ENCODE measurements around the gene PREB.

PREB gene

DNA sequence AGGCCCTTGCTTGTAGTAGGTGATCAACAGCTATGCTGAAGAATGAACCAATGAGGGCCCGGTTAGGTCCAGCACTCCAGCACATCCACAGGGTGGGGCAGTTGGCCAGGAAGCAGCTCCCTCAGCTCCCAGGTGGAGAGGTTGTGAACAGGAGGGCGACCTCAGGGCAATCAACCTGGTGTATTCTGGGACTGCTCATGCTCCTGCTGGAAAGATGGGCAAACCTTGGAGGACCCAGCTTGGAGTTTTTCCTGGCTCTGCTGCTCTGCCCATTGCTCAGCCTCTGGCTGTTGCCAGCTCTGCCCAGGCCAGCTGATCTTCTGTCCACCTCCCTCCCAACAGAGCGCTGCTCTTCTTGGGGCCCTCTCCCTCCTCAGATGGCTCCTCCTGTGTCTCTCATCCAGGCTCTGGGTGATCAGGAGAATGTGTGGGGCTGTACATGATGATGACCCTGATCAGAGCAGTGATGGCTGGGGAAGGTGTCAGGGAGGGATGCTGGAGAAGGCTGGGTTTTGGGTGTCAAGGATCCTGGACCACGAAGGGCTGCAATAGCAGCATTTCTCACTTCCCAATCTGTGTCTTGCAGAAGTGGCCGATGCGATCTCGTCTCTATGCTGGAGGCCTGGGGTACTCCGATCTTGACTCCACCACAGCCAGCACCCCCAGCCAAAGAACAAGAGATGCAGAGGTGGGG, 17.8 kb upstream of the PREB start:
- DNase-seq: no peak

DNA sequence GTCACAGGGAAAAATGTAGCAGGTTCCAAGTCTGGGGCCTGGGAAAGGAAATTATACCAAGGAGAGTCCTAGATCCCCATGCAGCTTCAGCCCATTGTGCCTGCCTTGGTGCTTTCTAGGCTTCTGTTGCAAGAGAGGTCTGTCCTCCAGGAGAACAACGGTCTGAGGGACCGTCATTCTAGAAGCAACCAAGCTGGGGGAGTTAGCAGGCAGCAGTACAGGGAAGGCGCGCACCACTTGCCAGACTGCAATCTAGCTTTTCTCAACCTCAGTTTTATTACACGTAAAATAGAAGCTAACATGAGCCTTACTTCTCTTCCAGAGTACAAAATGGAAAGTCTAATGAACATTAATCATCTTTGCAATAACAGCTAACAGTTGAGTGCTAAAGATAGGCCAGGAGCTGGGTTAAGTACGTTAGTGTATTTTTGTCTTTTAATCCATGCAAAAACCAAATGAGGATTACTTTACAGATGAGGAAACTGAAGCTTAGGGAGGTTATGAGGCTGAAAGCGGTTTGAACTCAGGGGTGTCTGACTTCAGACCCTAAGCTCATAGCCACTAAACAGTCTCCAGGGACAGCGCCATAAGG, 16.3 kb upstream of the PREB start:
- no peak for DNase-seq

DNA sequence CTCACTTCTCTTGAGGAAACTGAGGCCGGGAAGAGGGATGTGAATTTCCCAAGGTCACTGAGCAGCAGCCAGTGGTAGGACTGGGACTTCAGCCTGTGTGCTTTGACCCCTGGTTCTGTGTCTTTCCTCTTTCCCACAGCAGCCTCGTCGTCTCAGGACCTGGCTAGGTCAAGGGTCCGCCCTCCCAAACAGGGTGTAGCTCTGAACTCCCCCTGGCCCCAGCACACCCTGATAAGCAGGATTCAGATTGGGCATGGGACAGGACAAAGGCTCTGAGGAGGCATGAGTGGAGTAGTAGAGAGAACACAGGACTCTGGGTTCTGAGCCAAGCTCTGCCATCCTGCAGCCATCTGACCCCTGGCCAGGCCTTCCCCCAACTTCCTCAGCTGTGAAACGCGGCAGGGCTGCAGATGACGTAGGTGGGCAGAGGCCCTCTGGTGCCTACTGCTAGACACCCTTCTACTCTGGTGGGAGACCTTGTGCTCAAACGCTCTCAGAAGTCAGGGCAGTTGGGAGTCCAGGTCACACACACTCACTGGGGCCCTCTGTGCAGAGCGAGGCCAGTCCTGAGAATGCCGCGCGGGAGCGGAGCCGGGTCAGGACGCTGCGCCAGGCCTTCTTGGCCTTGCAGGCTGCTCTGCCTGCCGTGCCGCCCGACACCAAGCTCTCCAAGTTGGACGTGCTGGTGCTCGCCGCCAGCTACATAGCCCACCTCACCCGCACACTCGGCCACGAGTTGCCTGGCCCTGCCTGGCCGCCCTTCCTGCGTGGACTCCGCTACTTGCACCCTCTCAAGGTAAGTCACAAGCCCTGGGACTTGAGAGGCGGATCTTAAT, 15.4 kb upstream of the PREB start:
- no peak for DNase-seq

DNA sequence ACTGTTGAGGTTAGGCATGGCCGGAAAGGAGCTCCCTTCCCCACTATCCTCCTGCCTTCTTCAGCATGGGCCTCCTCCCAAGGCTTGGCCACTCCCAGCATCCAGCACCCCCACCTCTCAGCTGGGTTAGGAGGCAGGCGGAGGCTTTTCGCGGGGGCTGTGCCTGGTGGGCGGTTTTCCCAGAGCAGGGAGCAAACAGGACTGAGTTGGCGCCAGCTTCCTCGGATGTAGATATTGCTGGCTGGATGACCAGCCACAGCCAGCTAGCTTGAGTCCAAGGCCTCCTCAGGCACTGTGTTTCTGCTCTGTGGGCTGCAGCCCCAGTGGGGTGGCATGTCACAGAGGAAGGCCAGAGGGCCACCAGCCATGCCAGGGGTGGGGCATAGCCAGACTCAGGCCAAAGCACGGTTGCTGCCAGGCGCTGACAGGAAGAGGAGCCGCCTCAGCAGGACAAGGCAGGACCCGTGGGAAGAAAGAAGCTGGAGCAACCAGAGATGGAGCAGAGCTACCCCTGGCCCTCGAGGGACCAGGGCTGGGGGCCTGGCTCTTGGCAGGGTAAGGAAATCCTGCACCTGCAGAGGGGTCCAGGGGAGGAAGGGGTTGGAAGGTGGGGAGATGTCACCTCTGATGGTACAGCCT, 14.5 kb upstream of the PREB start, which contains the start of gene TCF23:
Gene TCF23 (plus strand): TSS at position 204 of the 639 bp plus-strand sequence. CDS start 130 bp downstream, at position 334.
- DNase-seq: no peak

DNA sequence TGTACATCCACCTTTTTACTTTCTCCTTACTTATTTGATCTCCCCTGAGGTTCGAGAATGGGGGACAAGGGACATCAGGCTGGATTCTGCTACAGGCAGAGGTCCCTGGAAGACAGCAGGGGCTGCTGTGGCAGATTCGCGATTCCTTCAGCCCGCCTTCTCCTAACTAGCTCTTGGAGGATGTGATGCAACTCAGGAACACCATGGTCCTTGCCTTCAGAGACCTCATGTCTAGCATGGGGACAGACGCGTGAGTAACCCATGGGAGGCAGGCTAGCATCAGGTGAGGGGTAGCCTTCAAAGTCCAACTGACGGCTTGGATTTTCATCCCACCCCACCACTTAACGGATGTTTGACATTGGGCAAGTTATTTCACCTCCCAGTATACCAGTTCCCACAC, 13.5 kb upstream of the PREB start:
- no peak for DNase-seq

DNA sequence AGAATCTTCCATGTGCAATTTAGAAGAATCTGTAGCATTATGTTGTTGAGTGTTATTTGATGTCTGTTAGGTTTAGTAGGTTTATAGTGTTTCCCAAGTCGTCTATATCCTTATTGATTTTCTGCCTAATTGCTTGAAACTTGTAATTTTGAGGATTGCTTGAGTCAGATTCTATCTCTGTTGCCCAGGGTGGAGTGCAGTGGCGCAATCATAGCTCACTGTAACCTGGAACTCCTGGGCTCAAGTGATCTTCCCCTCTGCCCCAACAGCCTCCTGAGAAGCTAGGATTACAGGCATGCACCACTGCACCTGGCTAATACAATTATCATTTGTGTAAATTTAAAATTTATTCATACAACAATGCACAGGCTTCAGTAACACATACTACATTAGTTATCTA, 11.2 kb upstream of the PREB start:
- no peak for DNase-seq

DNA sequence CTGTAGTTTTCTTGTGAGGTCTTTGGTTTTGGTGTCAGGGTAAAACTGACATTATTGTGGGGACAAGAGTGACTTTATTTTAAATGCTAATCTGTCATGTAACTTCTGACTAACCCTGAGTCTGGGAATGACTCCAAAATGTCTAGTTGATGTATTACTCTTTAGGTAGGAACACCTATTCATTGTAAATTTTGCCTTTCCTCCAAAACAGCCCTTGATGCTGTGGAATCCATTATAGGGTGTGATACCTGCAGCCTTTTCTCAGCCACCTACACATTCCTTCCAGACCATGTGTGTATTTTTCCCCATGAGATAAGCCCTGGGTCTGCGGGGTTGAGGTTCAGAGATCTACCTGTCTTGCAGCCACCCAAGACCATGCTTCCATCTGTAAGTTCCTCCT, 8.8 kb upstream of the PREB start:
- DNase-seq: no peak

DNA sequence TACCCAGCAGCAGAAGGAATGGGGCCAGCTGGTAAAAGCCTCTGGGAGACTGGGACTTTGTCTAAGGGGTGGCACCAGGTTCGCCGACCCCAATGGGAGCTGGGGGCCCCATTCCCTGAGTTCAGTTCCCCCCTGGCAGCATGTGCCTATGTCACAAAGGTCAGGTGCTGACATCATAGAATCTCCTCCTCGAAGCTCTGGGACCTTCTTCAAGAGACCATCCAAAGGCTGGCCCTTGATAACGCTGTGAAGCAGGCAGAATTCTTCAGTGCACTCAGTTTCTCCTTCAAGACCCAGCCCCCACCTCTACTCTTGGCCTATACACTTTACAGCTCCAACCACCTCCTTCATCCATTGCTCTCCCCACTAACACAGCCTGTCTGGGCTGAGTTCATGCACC, 4.9 kb upstream of the PREB start, which contains the start of gene PRR30:
Gene PRR30 (minus strand): TSS at position 101 of the 400 bp plus-strand sequence. CDS start 1,081 bp downstream, outside the sequence.
- DNase-seq: no peak

DNA sequence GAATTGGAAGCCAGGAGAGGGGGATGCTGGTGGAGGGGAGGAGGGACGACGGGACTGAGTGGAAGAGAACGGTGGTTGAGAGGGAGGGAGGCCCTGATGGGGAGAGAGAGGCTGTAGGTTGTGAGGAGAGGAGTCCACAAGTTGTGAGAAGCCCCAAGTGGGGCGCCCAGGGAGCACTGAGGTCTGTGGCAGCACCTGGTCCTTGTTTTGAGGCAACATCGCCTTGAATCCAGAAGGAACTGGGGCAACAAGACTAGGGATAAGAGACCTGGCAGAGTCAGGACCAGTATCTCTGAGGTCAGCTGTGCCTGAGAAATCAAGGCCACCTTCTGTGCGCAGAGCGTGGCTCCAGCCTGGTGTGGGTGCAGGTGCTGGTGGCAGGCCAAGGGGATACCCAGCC, 3.7 kb upstream of the PREB start:
- no peak for DNase-seq

DNA sequence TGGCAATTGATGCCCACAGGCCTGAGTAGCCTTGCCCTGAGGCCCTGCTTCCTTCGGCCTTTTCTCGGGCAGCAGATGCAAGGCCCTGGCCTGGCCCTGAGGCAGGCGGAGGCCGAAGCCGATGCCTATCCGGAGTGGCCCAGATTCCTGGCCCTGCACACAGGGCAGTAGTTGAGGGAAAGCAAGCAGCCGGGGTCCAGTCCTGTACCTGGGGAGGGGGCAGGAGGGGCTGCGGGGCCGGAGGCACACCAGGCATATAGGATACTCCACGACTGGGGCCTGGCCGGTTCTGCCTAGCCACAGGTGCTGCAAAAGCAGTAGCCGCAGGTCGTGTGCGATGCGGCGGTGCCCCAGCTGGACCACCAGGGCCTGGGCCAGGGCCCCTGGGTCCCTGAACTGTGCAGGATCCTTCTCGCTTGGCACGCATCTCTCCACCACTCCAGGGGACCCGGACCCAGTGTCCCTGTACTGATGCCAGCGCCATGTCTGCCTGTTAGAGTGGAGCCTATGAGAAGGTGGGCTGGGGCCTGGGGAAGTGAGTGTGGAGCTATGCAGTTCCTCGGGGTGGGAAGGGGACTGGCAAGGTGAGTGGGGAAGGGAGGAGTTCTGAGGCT, 3.0 kb upstream of the PREB start:
- DNase-seq: no peak

DNA sequence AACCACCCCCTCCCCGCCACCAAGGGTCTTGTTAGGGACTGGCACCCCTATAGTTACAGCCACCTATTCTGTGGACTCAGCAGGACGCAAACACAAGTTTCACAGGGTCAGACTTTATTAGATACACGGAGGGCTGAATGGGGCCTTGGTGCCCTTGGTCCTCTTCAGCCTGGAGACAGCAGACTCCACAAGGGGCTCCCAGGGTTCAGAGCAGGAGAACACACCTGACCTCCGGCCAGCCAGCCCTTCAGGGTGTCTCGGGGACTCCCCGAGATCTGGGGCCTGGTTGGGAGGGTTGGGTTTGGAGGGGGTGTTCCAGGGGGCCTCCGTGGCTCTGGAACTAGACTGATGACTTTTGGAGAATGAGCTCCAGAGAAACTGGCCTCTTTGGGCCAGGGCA, 2.3 kb upstream of the PREB start:
- DNase-seq: no peak

DNA sequence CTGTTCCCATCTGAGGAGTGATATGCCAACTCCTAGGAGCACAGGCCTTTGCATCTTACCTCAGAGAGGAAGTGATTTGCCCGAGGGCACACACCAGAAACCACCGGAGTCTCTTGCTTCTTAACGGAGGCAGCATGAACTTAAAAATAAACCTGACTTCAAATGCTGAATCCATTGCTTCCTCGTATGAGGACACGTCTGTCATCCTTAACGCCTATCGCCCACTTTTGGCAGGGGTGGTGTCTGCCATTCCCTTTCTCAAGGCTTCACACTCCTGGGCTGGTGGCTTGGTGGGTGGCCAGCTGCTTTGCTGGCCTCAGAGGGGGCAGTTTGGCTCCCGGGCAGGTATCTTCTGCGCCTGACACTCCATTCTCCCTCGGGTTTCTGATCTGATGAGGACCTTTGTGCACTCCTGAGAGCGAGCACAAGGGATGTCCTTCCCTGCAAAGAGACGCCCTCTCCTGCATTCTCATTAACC, 1.1 kb upstream of the PREB start:
- DNase-seq: no peak

DNA sequence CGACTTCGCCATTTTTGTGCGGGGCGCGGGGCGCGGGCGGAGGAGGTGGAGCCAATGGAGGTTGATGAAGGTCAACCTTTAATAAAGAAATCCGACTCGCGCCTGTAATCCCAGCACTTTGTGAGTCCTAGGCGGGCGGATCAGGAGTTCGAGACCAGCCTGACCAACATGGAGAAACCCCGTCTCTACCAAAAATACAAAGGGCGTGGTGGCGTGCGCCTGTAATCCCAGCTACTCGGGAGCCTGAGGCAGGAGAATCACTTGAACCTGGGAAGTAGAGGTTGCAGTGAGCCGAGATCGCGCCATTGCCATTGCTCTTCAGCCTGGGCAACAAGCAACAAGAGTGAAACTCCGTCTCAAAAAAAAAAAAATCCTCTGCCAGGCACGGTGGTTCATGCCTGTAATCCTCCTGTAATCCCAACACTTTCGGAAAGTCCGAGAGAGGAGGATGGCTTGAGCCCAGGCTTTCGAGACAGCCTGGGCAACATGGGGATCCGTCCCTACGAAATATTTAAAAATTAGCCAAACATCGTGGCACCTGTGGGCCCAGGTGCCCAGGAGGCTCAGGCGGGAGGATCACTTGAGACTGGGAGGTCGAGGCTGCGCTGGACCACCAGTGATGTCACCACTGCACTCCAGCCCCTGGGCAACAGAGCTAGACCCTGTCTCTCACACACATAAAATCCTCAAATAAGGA, 493 bp upstream of the PREB start:
- DNase-seq: no peak

DNA sequence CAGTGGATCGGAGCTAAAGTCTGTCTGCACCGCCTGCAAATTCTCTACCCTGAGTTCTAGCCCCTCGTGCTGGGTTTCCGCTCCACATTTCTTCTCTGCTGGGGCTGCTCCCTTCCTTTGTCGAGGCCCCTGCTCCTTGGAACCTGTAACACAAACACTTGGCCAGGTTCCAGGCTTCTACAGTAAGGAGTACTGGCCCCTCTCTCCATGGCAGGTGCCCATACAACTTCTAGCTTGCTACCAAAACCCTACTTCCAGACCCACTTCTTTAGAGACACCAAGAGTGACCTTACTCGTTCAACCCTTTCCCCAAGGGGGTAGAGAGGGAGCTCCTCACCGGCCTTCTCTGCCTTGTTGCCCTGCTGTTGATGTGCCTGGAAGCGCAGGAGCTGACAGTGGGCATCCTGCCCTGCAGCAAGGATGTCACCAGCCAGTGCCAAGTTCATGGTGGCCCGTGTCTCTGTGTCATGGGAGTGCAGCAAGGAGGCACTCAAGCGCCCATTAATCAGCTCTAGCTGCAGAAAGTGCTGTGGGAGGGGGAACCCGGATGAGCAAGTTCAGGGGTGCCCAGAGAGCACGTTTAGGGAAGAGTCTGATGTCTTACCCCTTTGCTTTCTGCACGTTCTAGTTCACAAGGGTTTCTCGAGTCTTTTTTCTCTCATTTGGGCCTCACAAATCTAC, 1.1 kb downstream of the PREB start:
- DNase-seq: peak; percentile 65

DNA sequence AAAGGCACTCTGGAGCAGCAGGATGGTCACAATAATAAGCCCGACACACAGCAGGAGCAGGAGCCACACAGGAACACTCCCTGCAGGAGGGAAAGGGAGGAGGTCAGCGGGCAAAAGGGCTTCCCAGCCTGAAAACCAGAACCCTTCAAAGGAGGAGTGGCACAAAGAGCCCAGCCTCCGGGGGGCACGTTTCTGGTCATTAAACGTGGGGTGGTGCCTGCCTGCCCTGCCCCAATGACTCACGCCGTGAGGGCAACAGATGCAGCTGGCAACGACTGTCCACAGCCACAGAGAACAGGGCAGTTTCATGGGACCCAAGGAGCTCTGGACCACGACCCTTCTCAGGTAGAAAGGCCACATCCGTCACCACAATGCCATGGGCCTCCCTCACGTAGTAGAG, 3.0 kb downstream of the PREB start:
- DNase-seq: no peak

DNA sequence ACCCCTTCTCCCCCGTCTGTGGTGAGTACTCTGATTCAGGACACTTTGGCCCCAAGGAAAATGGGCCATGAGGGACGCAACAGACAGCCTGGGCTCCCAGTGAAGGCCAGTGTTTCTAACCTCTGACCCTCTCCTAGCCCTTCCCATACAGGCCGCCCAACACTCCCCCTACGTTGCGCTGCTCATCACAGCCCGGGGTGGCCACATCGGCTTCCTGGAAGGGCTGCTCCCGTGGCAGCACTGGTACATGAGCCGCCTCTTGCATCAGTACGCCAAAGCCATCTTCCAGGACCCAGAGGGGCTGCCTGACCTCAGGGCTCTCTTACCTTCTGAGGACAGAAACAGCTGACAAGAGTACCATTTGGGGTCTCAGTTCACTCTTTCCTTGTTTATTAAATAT, 4.0 kb downstream of the PREB start:
- DNase-seq: no peak

DNA sequence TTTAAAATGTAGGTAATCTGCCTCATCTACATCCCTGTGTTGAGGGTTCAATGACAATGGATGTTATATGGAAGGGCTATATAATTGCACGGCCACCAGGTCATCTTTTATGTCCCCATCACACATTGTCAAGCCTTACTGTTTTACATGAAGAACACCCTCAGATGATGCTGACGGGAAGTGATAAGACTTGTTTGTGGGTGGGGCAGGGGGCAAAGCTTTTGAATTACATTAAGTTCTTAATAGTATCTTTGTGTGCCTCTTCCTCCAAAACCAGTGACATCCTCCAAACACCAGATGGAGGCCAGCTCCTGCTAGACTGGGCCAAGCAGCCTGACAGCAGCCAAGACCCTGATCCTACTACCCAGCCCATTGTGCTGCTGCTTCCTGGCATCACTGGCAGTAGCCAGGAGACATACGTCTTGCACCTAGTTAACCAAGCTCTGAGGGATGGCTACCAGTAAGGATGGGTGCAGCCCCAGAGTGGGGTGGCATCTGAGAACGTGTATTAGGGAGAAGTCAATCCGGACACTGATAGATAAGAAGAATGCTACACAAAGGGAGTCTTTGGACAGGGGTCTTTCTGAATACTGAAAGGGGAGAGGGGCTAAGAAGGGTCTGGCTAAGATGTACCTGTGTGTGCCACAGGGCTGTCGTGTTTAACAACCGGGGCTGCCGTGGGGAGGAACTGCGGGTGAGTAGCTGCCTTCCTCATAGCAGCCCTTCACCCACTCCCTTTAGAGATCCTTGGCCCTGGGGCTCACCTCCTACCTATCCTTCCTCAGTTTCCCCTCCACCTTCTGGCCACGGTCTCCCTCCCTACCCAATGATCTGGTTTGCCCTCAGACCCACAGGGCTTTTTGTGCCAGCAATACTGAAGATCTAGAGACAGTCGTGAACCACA, 5.5 kb downstream of the PREB start:
- no peak for DNase-seq

DNA sequence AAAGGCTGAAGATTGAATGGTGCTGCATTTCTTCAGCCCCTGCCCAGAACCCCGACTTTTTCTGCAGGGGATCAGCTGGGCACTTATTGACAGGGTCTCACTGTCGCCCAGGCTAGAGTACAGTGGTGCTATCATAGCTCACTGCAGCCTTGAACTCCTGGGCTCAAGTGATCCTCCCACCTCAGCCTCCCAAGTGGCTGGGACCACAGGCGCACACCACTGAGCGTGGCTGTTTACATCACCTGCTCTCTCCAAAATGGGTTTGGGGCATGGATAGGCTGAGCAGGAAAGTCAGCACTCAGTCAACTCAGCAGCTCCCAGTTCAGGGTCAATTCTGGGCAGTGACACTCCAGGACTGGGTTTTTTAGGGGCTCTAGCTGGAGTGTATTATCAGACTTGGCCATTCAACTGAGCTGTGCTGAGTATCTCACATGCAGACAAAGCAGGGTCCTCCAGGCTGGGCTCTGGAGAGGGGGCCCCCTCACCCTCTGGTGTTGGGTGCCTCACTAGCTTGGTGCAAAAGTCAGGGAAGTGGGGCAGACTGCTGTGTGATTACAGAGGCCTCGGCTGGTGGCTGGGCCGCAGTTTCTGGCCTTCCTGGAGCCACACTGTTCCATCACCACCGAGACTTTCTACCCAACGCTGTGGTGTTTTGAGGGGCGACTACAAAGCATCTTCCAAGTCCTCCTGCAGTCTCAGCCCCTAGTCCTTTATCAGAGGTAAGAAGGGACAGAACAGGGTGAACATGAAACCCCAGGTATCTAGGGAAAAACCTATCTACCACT, 6.4 kb downstream of the PREB start:
- DNase-seq: no peak

DNA sequence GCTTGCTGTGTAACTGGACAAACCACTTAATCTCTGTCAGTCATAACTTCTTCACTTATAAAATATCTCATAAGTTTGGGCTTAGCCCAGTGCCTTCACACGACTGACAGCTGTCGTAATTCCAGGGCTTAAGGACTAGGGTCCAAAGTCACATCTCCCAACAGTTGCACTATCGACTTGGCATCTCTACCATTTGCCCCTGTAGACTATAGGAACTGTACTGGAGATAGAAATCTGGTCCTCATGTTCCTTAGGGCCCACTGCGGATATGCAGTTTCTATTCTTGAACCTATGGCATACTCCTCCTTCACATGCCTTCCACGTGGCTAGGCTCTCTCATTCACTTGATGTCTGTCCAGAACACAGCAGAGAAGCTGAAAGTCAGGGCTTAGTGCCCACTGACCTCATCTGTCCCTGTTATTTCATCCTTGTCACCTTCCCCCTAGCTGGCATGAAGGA, 8.2 kb downstream of the PREB start:
- no peak for DNase-seq

DNA sequence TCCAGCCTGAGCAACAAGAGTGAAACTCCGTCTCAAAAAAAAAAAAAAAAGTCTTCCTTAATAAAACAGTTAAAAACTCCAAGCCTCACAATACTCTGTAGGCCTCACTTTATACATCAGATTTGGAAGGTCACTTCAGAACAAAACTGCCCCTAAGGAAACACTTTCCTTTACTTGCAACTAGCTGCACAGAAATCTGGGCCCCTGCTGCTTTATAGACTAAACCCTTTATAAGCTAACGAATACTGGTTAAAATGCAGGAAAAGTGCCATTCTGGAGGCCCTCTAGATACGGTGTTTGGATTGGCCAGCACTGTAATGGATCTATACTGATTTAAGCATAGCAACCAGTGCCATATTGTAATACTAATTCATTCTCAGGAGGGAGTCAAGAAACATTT, 9.3 kb downstream of the PREB start:
- no peak for DNase-seq
